Breast epithelium (tissue), 3 donors: ENCODE data around the gene SMAD6.

Experiments
- CTCF ChIP-seq, 3 donors: fragments of 450-650 bp; IDR thresholded peaks; one replicate each; pipeline ENCODE4 v1.5.1; 2016 to 2017; ENCODE audit warnings: antibody characterized with exemption in 3 of 3, mild to moderate bottlenecking in 3 of 3, moderate library complexity in 3 of 3
- POLR2A ChIP-seq: fragments of 450-650 bp; IDR thresholded peaks from one replicate; pipeline ENCODE4 v1.6.1; 2016; ENCODE audit warnings: antibody characterized with exemption, mild to moderate bottlenecking, moderate library complexity

- TF ChIP-seq POLR2A (no peak), CTCF (IDR thresholded peaks at IDR 0.05) (no peak)
These were observed 118.6 kb downstream of the SMAD6 start for GRCh38 chr15:66820481-66821176.
